GM12878 (cell line): ENCODE data around the gene FAAP24. TPM values are rescaled to one million over a fixed set of nuclear protein-coding genes. Genes with fewer than 3 reads are reported as not detected.
A peak's percentile ranks its signal among the peaks of the same experiment; 100 is the strongest.

Source experiments
- ATAC-seq: fragments of 200-7000 bp; cut with Tn5 transposase; 3 replicates; pipeline ENCODE4 v1.9.1; 2020; ENCODE audit warnings: mild to moderate bottlenecking, moderate library complexity
- Bru-seq: library from RNA; stranded (reverse); fragments of 400-500 nt; gene quantifications from one replicate; lab custom pipeline; 2021; lab: Mats Ljungman, UMichigan
- BruChase-seq, 2 experiments: library from RNA; stranded (reverse); fragments of 400-500 nt; gene quantifications; one replicate each; lab custom pipeline; 2021; lab: Mats Ljungman, UMichigan
- BruUV-seq: library from RNA; stranded (reverse); fragments of 400-500 nt; replicated peaks from 2 replicates; lab custom pipeline; 2021; lab: Mats Ljungman, UMichigan
- CTCF ChIA-PET: fragments of 300-600 bp; sonication (Branson Sonifier 250); formaldehyde crosslinking; extraction: SDS; loops from one replicate; lab custom pipeline; 2021; ENCODE audit warnings: inconsistent platforms; lab: Yijun Ruan, JAX
- POLR2A ChIA-PET: fragments of 350-600 bp; formaldehyde crosslinking; extraction: SDS; loops from one replicate; lab custom pipeline; 2021; ENCODE audit warnings: inconsistent platforms; lab: Charles Lee
- RAD21 ChIA-PET: fragments of 300-600 bp; sonication (Branson Sonifier 250); formaldehyde crosslinking; loops from one replicate; lab custom pipeline; 2023; ENCODE audit warnings: antibody characterized with exemption; ENCODE audit not compliant: unreplicated experiment; lab: Charles Lee
- SMC1A ChIA-PET: fragments of 300-600 bp; sonication (Branson Sonifier 250); formaldehyde crosslinking; loops from one replicate; lab custom pipeline; 2023; ENCODE audit not compliant: unreplicated experiment, uncharacterized antibody; lab: Charles Lee
- DNase-seq: peaks from one replicate; pipeline ENCODE4 v3.0.0-alpha.2; 2011; ENCODE audit warnings: low read depth, low spot score
- FAIRE-seq: peaks from 3 replicates; lab custom pipeline; 2011; peaks lifted over from hg19 to GRCh38; lab: Jason Lieb, UNC
- H2AFZ ChIP-seq: 2 replicates; pipeline ENCODE4 v1.6.0; 2011; ENCODE audit warnings: low read depth, low read length, control low read depth; ENCODE audit not compliant: control insufficient read depth
- H3K27ac ChIP-seq: 2 replicates; pipeline ENCODE4 v1.5.1; 2011; ENCODE audit warnings: control low read depth; ENCODE audit not compliant: control insufficient read depth, insufficient read depth
- H3K27me3 ChIP-seq, 2 experiments: replicated peaks in 1 of 2; 2 replicates each; pipeline versions ENCODE4 v1.6.0 to v1.6.1; 2011; ENCODE audit warnings: low read length in 1 of 2; ENCODE audit not compliant: control insufficient read depth in 2 of 2, insufficient read depth in 2 of 2
- H3K36me3 ChIP-seq, 2 experiments: 2 replicates each; pipeline ENCODE4 v1.5.1; 2011; ENCODE audit warnings: low read length in 1 of 2; ENCODE audit not compliant: control insufficient read depth in 2 of 2, insufficient read depth in 2 of 2
- H3K4me1 ChIP-seq: 2 replicates; pipeline ENCODE4 v1.6.1; 2011; ENCODE audit warnings: mild to moderate bottlenecking, low read length, moderate library complexity, mixed read lengths; ENCODE audit not compliant: control insufficient read depth, insufficient read depth
- H3K4me2 ChIP-seq: 2 replicates; pipeline ENCODE4 v1.6.0; 2011; ENCODE audit warnings: control low read depth; ENCODE audit not compliant: control insufficient read depth, insufficient read depth
- H3K4me3 ChIP-seq: fragments of 200-600 bp; sonication (generic); 2 replicates; pipeline ENCODE4 v1.5.1; 2016
- H3K79me2 ChIP-seq: 2 replicates; pipeline ENCODE4 v1.6.0; 2011; ENCODE audit warnings: low read length; ENCODE audit not compliant: control insufficient read depth, insufficient read depth
- H3K9ac ChIP-seq: 2 replicates; pipeline ENCODE4 v1.8.0; 2011; ENCODE audit warnings: low read length, control low read depth, mixed read lengths; ENCODE audit not compliant: control insufficient read depth, insufficient read depth
- H3K9me3 ChIP-seq: replicated peaks from 3 replicates; pipeline ENCODE4 v1.5.1; 2011; ENCODE audit warnings: mild to moderate bottlenecking, low read length; ENCODE audit not compliant: control insufficient read depth, insufficient read depth
- H4K20me1 ChIP-seq: 2 replicates; pipeline ENCODE4 v1.6.0; 2011; ENCODE audit not compliant: control insufficient read depth, insufficient read depth
- ATF7 ChIP-seq: fragments of 450-650 bp; IDR thresholded peaks from 2 replicates; pipeline ENCODE4 v1.6.1; 2016; ENCODE audit warnings: low read depth, mild to moderate bottlenecking
- BCL11A ChIP-seq: IDR thresholded peaks from 2 replicates; pipeline ENCODE4 v1.6.1; 2011; ENCODE audit warnings: low read depth, low read length
- CHD1 ChIP-seq: IDR thresholded peaks from 2 replicates; pipeline ENCODE4 v1.6.1; 2012; ENCODE audit warnings: low read depth, low read length, improper control_type of control experiment
- EZH2 ChIP-seq: IDR thresholded peaks from 2 replicates; pipeline ENCODE4 v1.6.1; 2012; ENCODE audit warnings: low read depth, mild to moderate bottlenecking, control low read depth, inconsistent platforms, low read length, borderline replicate concordance; ENCODE audit not compliant: control insufficient read depth
- IRF4 ChIP-seq: IDR thresholded peaks from 2 replicates; pipeline ENCODE4 v1.6.1; 2011; ENCODE audit warnings: low read depth, low read length
- JUNB ChIP-seq: IDR thresholded peaks from 2 replicates; pipeline ENCODE4 v1.6.1; 2016; ENCODE audit warnings: antibody characterized with exemption, mild to moderate bottlenecking
- NFYA ChIP-seq: IDR thresholded peaks from 2 replicates; pipeline ENCODE4 v1.6.1; 2011; ENCODE audit warnings: low read depth, mild to moderate bottlenecking, low read length, improper control_type of control experiment, borderline replicate concordance
- NR2F1 ChIP-seq: fragments of 450-650 bp; conservative IDR thresholded peaks from 2 replicates; pipeline ENCODE4 v1.6.1; 2017; ENCODE audit warnings: mild to moderate bottlenecking
- POLR2AphosphoS2 ChIP-seq: IDR thresholded peaks from 2 replicates; pipeline ENCODE4 v1.6.1; 2011; ENCODE audit warnings: low read depth, mild to moderate bottlenecking, low read length, improper control_type of control experiment, moderate library complexity
- WRNIP1 ChIP-seq: IDR thresholded peaks from 2 replicates; pipeline ENCODE4 v1.6.1; 2011; ENCODE audit warnings: low read depth, low read length, improper control_type of control experiment, borderline replicate concordance
- ZNF622 ChIP-seq: fragments of 450-650 bp; IDR thresholded peaks from 2 replicates; pipeline ENCODE4 v1.6.1; 2017; ENCODE audit warnings: mild to moderate bottlenecking, inconsistent platforms
- WGBS: methylation state at CpG from one replicate; pipeline ENCODE4 v1.1.6; 2016; ENCODE audit warnings: low lambda C conversion rate; ENCODE audit not compliant: insufficient replicate concordance, insufficient coverage; ENCODE audit errors: missing lambda C conversion rate; 5-methylcytosine and 5-hydroxymethylcytosine counted together
- in situ Hi-C: fragments of 300-500 bp; cut with MboI; formaldehyde crosslinking; loops from 9 replicates; pipeline ENCODE4 v1.14.3; 2018; ENCODE audit warnings: mixed read lengths
- intact Hi-C: fragments of 100-400 bp; cut with micrococcal nuclease; formaldehyde crosslinking; loops from one replicate; pipeline ENCODE4 v1.14.2; 2022; ENCODE audit not compliant: unreplicated experiment
- long read RNA-seq, 2 experiments: library from polyadenylated mRNA; unstranded; transcript quantifications; one replicate each; pipeline ENCODE4 v2.0.0, GENCODE V29; 2019 to 2020
- polyA minus RNA-seq, 3 experiments: library from RNA; depleted of rRNA, polyadenylated mRNA; stranded (reverse); fragments of >200 nt; gene quantifications; 2 replicates each; pipeline ENCODE4 v1.2.3, GENCODE V29; 2011
- polyA plus RNA-seq, 11 experiments: library from polyadenylated mRNA; depleted of rRNA in 4 of 11; unstranded in 6 of 11; stranded (reverse) in 5 of 11; fragments of >200 nt; fragmentation: Nextera tagmentation in 4 of 11; fragmentation: Illumina TruSeq in 1 of 11; extraction: Ambion mirVana in 4 of 11; extraction: Trizol in 1 of 11; gene quantifications; 1 replicate in 1 of 11; 2 replicates in 10 of 11; pipeline versions ENCODE4 v1.2.1 to v1.2.3, GENCODE V29; 2011 to 2016; ENCODE audit warnings: inconsistent platforms in 2 of 11, missing spikeins in 2 of 11, low read depth in 1 of 11
- total RNA-seq, 4 experiments: library from RNA; depleted of rRNA in 3 of 4; stranded (reverse); fragments of >200 nt in 3 of 4; fragmentation: Illumina TruSeq in 1 of 4; extraction: Trizol in 1 of 4; gene quantifications; 2 replicates each; pipeline versions ENCODE4 v1.2.1 to v1.2.3, GENCODE V29; 2013 to 2021
- TF ChIP-seq, protein P1 (sequence below): IDR thresholded peaks from 2 replicates; pipeline ENCODE4 v1.6.1; 2012; ENCODE audit warnings: improper control_type of control experiment, low read depth, low read length; ENCODE audit not compliant: insufficient replicate concordance

The FAAP24 gene, protein sequence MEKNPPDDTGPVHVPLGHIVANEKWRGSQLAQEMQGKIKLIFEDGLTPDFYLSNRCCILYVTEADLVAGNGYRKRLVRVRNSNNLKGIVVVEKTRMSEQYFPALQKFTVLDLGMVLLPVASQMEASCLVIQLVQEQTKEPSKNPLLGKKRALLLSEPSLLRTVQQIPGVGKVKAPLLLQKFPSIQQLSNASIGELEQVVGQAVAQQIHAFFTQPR
- 3.4 and 3.9 TPM in 2 replicates for total RNA-seq (2013; cell fraction: nucleolus; rRNA removed)
- total RNA-seq (2014; rRNA removed) (5.9 and 9.2 TPM in 2 replicates), total RNA-seq (2014; rRNA removed; fragmentation: Illumina TruSeq; extraction: Trizol) (6.4 and 6.6 TPM in 2 replicates), total RNA-seq (2021) (6.4 and 7.5 TPM in 2 replicates), polyA plus RNA-seq (2011; rRNA removed) (8.5 and 10.6 TPM in 2 replicates), polyA plus RNA-seq (2014; fragmentation: Illumina TruSeq; extraction: Trizol) (7.5 and 9.6 TPM in 2 replicates), polyA plus RNA-seq (2014; fragmentation: Nextera tagmentation; extraction: Ambion mirVana) (10 to 100 TPM; 15.8 to 17.4 TPM), polyA plus RNA-seq (2014; rRNA removed) (7.4 and 8.8 TPM in 2 replicates), polyA plus RNA-seq (2016; fragmentation: Nextera tagmentation; extraction: Ambion mirVana) (10 to 100 TPM; 10.1 to 13.2 TPM), polyA minus RNA-seq (2011; rRNA and poly(A)+ RNA removed) (8.0 and 11.6 TPM in 2 replicates), Bru-seq, nascent RNA (percentile 64 among the genes with signal in this experiment), BruChase-seq, experiment 1, labeled RNA remaining after a 6-hour chase (percentile 56 among the genes with signal in this experiment), BruChase-seq, experiment 2, labeled RNA remaining after a 2-hour chase (percentile 64 among the genes with signal in this experiment)
- polyA plus RNA-seq (2011; ENCODE audit: low read depth) = 3.1 TPM
- 13.0 and 13.7 TPM in 2 replicates for polyA plus RNA-seq (2011; cell fraction: cytosol; rRNA removed)
- 2.6 and 3.0 TPM in 2 replicates for polyA plus RNA-seq (2011; cell fraction: nucleus; rRNA removed)
- polyA plus RNA-seq (2012) = 3.9 and 5.4 TPM in 2 replicates
- 3.9 and 4.0 TPM in 2 replicates for polyA minus RNA-seq (2011; cell fraction: cytosol; rRNA and poly(A)+ RNA removed)
- 1.2 and 2.2 TPM in 2 replicates for polyA minus RNA-seq (2011; cell fraction: nucleus; rRNA and poly(A)+ RNA removed)
- long read RNA-seq, experiment 1, transcript FAAP24-202 (5 exons, 2,298 nt) = major isoform, 6 of 8 reads
- long read RNA-seq, experiment 1, partial matches to known transcripts = 0 of 8 reads
- long read RNA-seq, experiment 1, other reads (novel, unspliced or antisense) = 0 of 8 reads
- long read RNA-seq, experiment 2, transcript FAAP24-202 (5 exons, 2,298 nt) = major isoform, 29 of 36 reads
- long read RNA-seq, experiment 2, partial matches to known transcripts = 0 of 36 reads
- long read RNA-seq, experiment 2, other reads (novel, unspliced or antisense) = 2 of 36 reads

DNA sequence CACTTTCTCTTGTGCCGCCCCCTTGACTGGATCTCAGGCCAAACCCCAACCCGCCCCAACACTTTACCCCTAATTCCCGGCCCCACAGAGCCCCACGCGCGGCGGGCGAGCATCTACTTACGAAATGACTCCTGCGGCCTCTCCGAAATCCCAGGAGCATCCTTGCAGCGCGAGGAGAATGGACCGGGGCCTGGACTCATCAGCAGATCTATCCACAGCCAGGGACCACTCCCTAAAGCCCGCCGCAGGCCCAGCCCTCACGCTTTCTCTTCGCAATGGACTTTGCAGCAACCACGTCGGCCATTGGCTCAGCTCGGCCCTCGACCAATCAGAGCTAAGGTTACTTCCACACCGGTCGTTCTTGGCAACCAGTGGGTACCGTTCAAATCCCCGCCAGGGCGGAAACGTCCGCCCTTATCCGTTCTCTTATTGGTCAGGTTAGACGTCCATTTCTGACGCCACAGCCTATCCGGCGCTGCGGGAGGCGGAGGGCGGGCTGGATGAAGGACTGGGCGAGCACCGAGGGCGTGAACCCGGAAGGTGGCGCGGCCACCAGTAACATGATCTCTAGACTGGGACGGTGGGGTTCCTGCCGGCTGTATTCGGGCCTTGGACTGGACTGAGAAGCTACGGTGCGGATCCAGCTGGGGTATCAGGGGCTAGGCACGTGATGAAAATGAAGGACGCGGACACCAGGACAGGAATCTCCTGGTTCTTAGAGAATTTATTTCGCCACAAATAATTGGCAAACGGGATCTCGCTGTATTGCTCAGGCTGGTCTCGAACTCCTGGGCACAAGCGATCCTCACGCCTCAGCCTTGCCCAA lies at the start of gene FAAP24, which contains the start of gene CEP89:
FAAP24 (plus strand) TSS at position 528 of the 826 bp plus-strand sequence. CDS start 955 bp downstream, outside the sequence.
CEP89 (minus strand) TSS at position 244 of the 826 bp plus-strand sequence; CDS start at position 160, 84 bp downstream.
- Histone ChIP-seq H3K27ac (peak within 1 kb of the TSS; percentile 82), H3K4me2 (peak within 1 kb of the TSS; percentile 96), H2AFZ (peak within 1 kb of the TSS; percentile 94), H3K36me3 (peaks cover 0 to 6% of the 10 kb centered on the region in 2 experiments; a peak in 1 of 4 replicates), H3K4me1 (0 out of 2 replicates have a peak, but pooled peaks cover 3% of the 10 kb centered on the region), H3K9me3 (no peaks in the 10 kb centered on the region), H3K27me3 (no peaks in the 10 kb centered on the region), H3K79me2 (peaks cover 10% of the 10 kb centered on the region), H3K4me3 (peak within 1 kb of the TSS; percentile 95), H3K9ac (peak within 1 kb of the TSS; percentile 82), H4K20me1 (no peaks in the 10 kb centered on the region)
- no TSS peak for BruUV-seq
- 2% methylated on average over 57 of the region's 57 CpGs for WGBS
- ChIA-PET POLR2A (interaction anchor here (0.6 kb wide), 1 partner anchor 402 kb away, joined by 3 read pairs; the partner anchor contains the start of gene CEBPG), RAD21 (interaction anchor here (0.6 to 0.7 kb wide), 2 partner anchors 72 to 1761 kb away, joined by 4 to 5 read pairs; no protein-coding TSS in a partner anchor), CTCF (interaction anchor here (0.5 to 1.3 kb wide), 2 partner anchors 15 to 205 kb away, joined by 3 read pairs; no protein-coding TSS in a partner anchor), SMC1A (interaction anchor here (0.6 to 2.5 kb wide), 2 partner anchors 212 to 340 kb away, joined by 3 to 8 read pairs; no protein-coding TSS in a partner anchor)
- DNase-seq (peak; percentile 100), ATAC-seq (peak; percentile 100), FAIRE-seq (peak; percentile 99)
- in situ Hi-C loops (no loop called here), intact Hi-C loops (loop anchor here (5.0 to 10.0 kb wide), 2 partner anchors 280 to 387 kb away; partner anchors contain the start of genes NUDT19 and PDCD5)
- TF ChIP-seq WRNIP1 = no peak
- no peak for TF ChIP-seq CHD1
- TF ChIP-seq, protein P1, sequence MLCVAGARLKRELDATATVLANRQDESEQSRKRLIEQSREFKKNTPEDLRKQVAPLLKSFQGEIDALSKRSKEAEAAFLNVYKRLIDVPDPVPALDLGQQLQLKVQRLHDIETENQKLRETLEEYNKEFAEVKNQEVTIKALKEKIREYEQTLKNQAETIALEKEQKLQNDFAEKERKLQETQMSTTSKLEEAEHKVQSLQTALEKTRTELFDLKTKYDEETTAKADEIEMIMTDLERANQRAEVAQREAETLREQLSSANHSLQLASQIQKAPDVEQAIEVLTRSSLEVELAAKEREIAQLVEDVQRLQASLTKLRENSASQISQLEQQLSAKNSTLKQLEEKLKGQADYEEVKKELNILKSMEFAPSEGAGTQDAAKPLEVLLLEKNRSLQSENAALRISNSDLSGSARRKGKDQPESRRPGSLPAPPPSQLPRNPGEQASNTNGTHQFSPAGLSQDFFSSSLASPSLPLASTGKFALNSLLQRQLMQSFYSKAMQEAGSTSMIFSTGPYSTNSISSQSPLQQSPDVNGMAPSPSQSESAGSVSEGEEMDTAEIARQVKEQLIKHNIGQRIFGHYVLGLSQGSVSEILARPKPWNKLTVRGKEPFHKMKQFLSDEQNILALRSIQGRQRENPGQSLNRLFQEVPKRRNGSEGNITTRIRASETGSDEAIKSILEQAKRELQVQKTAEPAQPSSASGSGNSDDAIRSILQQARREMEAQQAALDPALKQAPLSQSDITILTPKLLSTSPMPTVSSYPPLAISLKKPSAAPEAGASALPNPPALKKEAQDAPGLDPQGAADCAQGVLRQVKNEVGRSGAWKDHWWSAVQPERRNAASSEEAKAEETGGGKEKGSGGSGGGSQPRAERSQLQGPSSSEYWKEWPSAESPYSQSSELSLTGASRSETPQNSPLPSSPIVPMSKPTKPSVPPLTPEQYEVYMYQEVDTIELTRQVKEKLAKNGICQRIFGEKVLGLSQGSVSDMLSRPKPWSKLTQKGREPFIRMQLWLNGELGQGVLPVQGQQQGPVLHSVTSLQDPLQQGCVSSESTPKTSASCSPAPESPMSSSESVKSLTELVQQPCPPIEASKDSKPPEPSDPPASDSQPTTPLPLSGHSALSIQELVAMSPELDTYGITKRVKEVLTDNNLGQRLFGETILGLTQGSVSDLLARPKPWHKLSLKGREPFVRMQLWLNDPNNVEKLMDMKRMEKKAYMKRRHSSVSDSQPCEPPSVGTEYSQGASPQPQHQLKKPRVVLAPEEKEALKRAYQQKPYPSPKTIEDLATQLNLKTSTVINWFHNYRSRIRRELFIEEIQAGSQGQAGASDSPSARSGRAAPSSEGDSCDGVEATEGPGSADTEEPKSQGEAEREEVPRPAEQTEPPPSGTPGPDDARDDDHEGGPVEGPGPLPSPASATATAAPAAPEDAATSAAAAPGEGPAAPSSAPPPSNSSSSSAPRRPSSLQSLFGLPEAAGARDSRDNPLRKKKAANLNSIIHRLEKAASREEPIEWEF = no peak
- no peak for TF ChIP-seq BCL11A
- TF ChIP-seq NR2F1 = peak; percentile 94
- TF ChIP-seq POLR2AphosphoS2 = 0 out of 2 replicates have a peak, but pooled peaks have one; percentile 44
- TF ChIP-seq IRF4 = no peak
- no peak for TF ChIP-seq EZH2
- no peak; the same call in 1 of the 2 replicates for TF ChIP-seq ATF7
- peak; percentile 89 for TF ChIP-seq NFYA
- no peak for TF ChIP-seq ZNF622
- TF ChIP-seq JUNB = no peak
